ENCODE measurements around the gene TIGD6.

Gene TIGD6

GRCh38 chr5:150000256-150000989, at the start of gene TIGD6, which contains the start of gene HMGXB3:
Gene TIGD6 (minus strand): TSS chr5:150000654. CDS start chr5:149996348, 4,306 bp downstream.
Gene HMGXB3 (plus strand): TSS chr5:150000739. CDS start chr5:150004853, 4,114 bp downstream.
- H3K27ac ChIP-seq: peak within 1 kb of the TSS; percentile 92
- peak; percentile 95 for DNase-seq (ENCODE audit: low spot score)
- TF ChIP-seq CTCF (conservative IDR thresholded peaks at IDR 0.05; ENCODE audit: low read depth): no peak
- CTCF ChIA-PET: interaction anchor here (0.6 to 1.4 kb wide), 7 partner anchors 9 to 1220 kb away, joined by 3 to 8 read pairs (median 4); no protein-coding TSS in a partner anchor
- POLR2A ChIA-PET (ENCODE audit: low non-redundant PET): interaction anchor here (0.7 to 1.3 kb wide), 4 partner anchors 21 to 166 kb away, joined by 3 read pairs; no protein-coding TSS in a partner anchor

GRCh38 chr5:150046031-150046430, 45.6 kb upstream of the TIGD6 start:
- DNase-seq (ENCODE audit: low spot score): no peak
- CTCF ChIA-PET: no interaction called here
- POLR2A ChIA-PET (ENCODE audit: low non-redundant PET): interaction anchor here (0.8 kb wide), 1 partner anchor 46 kb away, joined by 3 read pairs; the partner anchor contains the start of gene TIGD6
- H3K27ac ChIP-seq: no peak overlapping the region
- TF ChIP-seq CTCF (conservative IDR thresholded peaks at IDR 0.05; ENCODE audit: low read depth): no peak

GRCh38 chr5:150045549-150045948, 45.1 kb upstream of the TIGD6 start:
- CTCF ChIA-PET: interaction anchor here (0.6 to 1.6 kb wide), 2 partner anchors 83 to 173 kb away, joined by 3 to 4 read pairs; no protein-coding TSS in a partner anchor
- no peak for TF ChIP-seq CTCF (conservative IDR thresholded peaks at IDR 0.05; ENCODE audit: low read depth)
- DNase-seq (ENCODE audit: low spot score): no peak
- 0 out of 2 replicates have a peak overlapping the region, but pooled peaks have one; percentile 1 for H3K27ac ChIP-seq
- POLR2A ChIA-PET (ENCODE audit: low non-redundant PET): interaction anchor here (0.8 kb wide), 1 partner anchor 45 kb away, joined by 3 read pairs; the partner anchor contains the start of gene TIGD6

GRCh38 chr5:150044712-150045111, 44.3 kb upstream of the TIGD6 start:
- ChIA-PET CTCF (interaction anchor here (1.6 kb wide), 1 partner anchor 174 kb away, joined by 4 read pairs; no protein-coding TSS in a partner anchor), POLR2A (ENCODE audit: low non-redundant PET) (no interaction called here)

GRCh38 chr5:150044329-150044681, 43.9 kb upstream of the TIGD6 start:
- POLR2A ChIA-PET (ENCODE audit: low non-redundant PET): no interaction called here
- no peak for DNase-seq (ENCODE audit: low spot score)
- TF ChIP-seq CTCF (conservative IDR thresholded peaks at IDR 0.05; ENCODE audit: low read depth): no peak
- H3K27ac ChIP-seq: peak overlapping the region; percentile 61; the same call in 1 of the 2 replicates
- CTCF ChIA-PET: interaction anchor here (1.6 kb wide), 1 partner anchor 174 kb away, joined by 4 read pairs; no protein-coding TSS in a partner anchor

More at GRCh38 chr5:150044712-150045111, 44.3 kb upstream of the TIGD6 start:
- no peak overlapping the region for H3K27ac ChIP-seq
- no peak for TF ChIP-seq CTCF (conservative IDR thresholded peaks at IDR 0.05; ENCODE audit: low read depth)
- no peak for DNase-seq (ENCODE audit: low spot score)

- H3K27ac ChIP-seq: peak overlapping the region; percentile 61
- POLR2A ChIA-PET (ENCODE audit: low non-redundant PET): no interaction called here
- CTCF ChIA-PET: interaction anchor here (1.6 kb wide), 1 partner anchor 175 kb away, joined by 4 read pairs; no protein-coding TSS in a partner anchor
- TF ChIP-seq CTCF (conservative IDR thresholded peaks at IDR 0.05; ENCODE audit: low read depth): no peak
- DNase-seq (ENCODE audit: low spot score): no peak
These were observed 43.3 kb upstream of the TIGD6 start for GRCh38 chr5:150043657-150044328.

Measured in RWPE1 (cell line).